Myocyte (in vitro differentiated cells): ENCODE data around the gene ZNF442. TPM values are rescaled to one million over a fixed set of nuclear protein-coding genes. Genes with fewer than 3 reads are reported as not detected.
"Not testable (repeated sequence)": the region's sequence is repeated elsewhere in the genome, so short reads cannot be mapped to it uniquely, and the experiment has no call there.

Experiments used
- DNase-seq: peaks from one replicate; pipeline ENCODE4 v3.0.0-alpha.2; 2012; ENCODE audit warnings: low read depth
- total RNA-seq: library from RNA; depleted of rRNA; stranded (reverse); fragments of >200 nt; gene quantifications from 2 replicates; pipeline ENCODE4 v1.2.3, GENCODE V29; 2014

The ZNF442 gene
- total RNA-seq, 1 donor from 2014 or later = 3.7 TPM

DNA sequence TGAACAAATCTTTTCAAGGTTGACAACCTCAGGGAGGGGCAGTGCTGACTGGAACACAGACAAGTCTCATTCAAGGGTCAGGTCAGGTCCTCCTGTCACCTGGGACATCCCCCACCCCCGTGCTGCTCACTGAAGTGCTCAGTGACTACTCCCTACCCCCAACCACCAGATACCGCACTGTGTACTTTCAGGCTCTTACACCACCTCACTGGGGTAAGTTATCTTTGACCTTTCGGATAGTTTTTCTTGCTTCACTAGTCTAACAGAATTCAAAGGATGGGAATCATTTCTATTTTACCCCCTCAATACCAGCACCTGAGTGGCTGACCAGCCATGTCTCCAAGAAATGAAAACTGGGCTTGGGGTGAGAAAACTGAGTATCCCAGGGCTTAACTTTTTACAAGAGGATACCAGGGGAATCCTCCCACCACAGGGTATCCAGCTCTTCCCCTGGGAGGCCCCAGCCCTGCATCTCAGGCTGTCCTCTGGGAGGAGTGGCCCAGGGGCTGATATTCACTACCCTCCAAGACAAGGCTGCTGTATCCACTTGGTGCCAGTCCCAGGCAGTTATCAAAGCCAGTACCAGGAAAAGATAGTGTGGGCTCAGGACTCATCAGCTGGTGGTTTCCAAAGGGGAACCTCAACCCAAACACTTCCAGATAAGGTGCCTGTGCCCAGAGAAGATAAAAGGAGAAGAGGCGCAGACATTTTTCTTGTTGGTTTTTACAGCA is 34.1 kb downstream of the ZNF442 start:
- DNase-seq = no peak

DNA sequence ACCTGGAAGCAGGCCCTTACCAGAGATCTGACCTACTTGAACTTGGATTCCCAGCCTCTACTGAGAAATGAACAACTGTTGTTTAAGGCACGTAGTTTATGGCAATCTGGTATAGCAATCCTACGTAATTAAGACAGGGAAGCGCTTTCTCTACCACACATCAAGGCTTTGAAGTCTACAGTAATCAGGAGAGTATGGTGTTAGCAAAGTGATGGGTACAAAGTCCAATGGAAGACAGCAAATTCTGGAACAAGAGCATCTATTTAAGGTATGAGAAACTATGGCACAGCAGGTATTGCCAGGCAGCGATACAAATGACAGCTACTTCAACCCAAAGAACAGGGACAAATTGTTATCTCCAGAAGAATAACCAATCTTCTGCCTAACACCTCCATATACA is 35.1 kb downstream of the ZNF442 start:
- DNase-seq = no peak

DNA sequence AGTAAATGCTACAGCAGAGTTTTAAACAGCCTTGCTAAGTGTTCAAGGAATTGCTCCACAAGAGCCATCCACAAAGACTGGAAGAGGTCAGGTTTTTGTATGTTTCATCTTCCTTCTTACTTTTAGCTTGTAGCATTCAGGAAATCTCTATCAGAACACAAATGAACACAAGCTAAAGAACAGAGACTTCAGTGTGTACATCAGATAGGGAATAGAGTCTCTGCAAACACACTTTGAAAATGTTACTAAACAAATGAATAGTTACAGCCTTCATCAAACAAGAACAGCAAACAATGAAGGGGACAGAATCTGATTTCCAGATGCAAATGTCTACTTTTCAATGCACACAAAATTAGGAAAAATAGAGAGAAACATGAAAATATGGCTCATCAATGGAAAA is 39.8 kb downstream of the ZNF442 start:
- no peak for DNase-seq

DNA sequence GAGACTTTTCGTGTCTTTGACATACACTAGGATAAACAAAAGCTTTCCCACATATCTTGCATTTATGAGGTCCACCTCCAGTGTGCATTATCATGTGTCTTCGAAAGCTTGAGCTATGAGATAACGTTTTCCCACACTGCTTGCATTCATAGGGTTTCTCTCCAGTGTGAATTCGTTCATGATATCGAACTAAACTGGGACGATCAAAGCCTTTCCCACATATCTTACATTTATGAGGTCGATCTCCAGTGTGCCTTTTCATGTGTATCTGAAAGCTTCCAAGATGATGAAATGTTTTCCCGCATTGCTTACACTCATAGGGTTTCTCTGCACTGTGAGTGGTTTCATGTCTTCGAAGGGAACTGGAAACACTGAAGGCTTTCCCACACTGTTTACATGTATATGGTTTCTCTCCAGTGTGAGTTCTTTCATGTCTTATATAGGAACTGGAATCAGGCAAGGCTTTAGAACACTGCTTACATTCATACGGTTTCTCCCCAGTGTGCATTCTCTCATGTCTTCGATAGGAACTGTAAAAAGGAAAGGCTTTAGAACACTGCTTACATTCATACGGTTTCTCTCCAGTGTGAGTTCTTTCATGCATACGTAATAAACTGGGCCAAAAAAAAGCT is 46.6 kb downstream of the ZNF442 start:
- no peak for DNase-seq

DNA sequence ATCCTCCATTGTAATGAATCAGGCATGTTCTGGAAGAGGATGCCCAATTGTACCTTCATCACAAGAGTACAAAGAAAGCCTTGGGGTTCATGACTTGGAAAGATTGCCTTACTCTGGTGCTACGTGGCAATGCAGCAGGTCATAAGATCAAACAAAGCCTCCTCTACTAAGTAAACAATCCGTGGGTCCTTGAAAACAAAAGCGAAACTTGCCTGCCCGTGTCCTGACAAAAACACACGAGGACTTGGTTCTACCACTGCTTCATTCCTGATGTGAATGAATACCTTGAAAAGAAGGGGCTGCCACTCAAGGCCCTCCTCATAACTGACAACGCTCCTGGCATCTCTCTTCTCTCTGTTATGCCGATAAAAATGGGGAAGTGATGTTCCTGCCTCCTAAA is 50.9 kb downstream of the ZNF442 start:
- DNase-seq = no peak

DNA sequence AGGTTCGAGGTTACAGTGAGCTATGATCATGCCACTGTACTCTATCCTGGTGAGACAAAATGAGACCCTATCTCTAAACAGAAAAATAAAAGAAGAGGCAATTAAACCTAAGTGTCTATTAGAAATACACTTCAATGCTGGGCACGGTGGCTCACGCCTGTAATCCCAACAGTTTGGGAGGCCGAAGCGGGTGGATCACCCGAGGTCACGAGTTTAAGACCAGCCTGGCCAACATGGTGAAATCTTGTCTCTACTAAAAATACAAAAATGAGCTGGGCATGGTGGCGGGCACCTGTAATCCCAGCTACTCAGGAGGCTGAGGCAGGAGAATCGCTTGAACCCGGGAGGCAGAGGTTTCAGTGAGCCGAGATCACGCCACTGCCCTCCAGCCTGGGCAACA is 56.6 kb downstream of the ZNF442 start:
- DNase-seq = not testable (repeated sequence)

Other genes with a start within 250 kb of the ZNF442 start
- gene ZNF20, start 225.3 kb downstream of the ZNF442 start, total RNA-seq = 2.0 and 3.0 TPM in 2 replicates
- gene ZNF625, start 208.9 kb downstream of the ZNF442 start, total RNA-seq = 6.3 and 9.5 TPM in 2 replicates
- gene ZNF136, start 202.6 kb downstream of the ZNF442 start, total RNA-seq = 5.1 and 6.9 TPM in 2 replicates
- 8.2 and 8.7 TPM in 2 replicates for gene ZNF44, start 70.8 kb downstream of the ZNF442 start, total RNA-seq
- gene ZNF563, start 32.0 kb downstream of the ZNF442 start, total RNA-seq = 3.4 and 4.3 TPM in 2 replicates
- gene ZNF799, start 35.6 kb upstream of the ZNF442 start, total RNA-seq = 3.3 and 3.9 TPM in 2 replicates
- gene ZNF443, start 75.3 kb upstream of the ZNF442 start, total RNA-seq = 1.9 and 2.3 TPM in 2 replicates
- 3.2 and 4.4 TPM in 2 replicates for gene ZNF709, start 119.1 kb upstream of the ZNF442 start, total RNA-seq
- gene ZNF564, start 185.8 kb upstream of the ZNF442 start, total RNA-seq = 5.8 and 6.0 TPM in 2 replicates
- 5.8 and 8.6 TPM in 2 replicates for gene ZNF490, start 245.1 kb upstream of the ZNF442 start, total RNA-seq
- gene ZNF791, start 245.2 kb upstream of the ZNF442 start, total RNA-seq = 12.5 and 13.6 TPM in 2 replicates